Upper lobe of right lung (tissue), 1 donor: ENCODE results near the gene SYT11. TPM values are rescaled to one million over a fixed set of nuclear protein-coding genes. Genes with fewer than 3 reads are reported as not detected.
A peak's percentile ranks its signal among the peaks of the same experiment; 100 is the strongest.
"Not testable (repeated sequence)": the region's sequence is repeated elsewhere in the genome, so short reads cannot be mapped to it uniquely, and the experiment has no call there.

Experiments
- ATAC-seq: fragments of 200-7000 bp; cut with Tn5 transposase; one replicate; pipeline ENCODE4 v1.9.1; 2020; ENCODE audit warnings: mild to moderate bottlenecking, moderate library complexity
- DNase-seq: peaks from one replicate; pipeline ENCODE4 v3.0.0-alpha.2; 2020
- H3K27ac ChIP-seq: fragments of 200-600 bp; one replicate; pipeline ENCODE4 v1.8.0; 2022
- H3K27me3 ChIP-seq: fragments of 200-600 bp; one replicate; pipeline ENCODE4 v1.8.0; 2022; ENCODE audit warnings: mild to moderate bottlenecking
- H3K36me3 ChIP-seq: fragments of 200-600 bp; one replicate; pipeline ENCODE4 v1.8.0; 2022
- H3K4me1 ChIP-seq: fragments of 200-600 bp; one replicate; pipeline ENCODE4 v1.8.0; 2022
- H3K4me3 ChIP-seq: fragments of 200-600 bp; one replicate; pipeline ENCODE4 v1.8.0; 2022; ENCODE audit warnings: mild to moderate bottlenecking
- H3K9me3 ChIP-seq: fragments of 200-600 bp; one replicate; pipeline ENCODE4 v1.8.0; 2022
- CTCF ChIP-seq: fragments of 200-600 bp; IDR thresholded peaks from one replicate; pipeline ENCODE4 v1.8.0; 2022; ENCODE audit warnings: antibody characterized with exemption
- intact Hi-C: fragments of 100-400 bp; cut with DNase I; formaldehyde crosslinking; loops from one replicate; pipeline ENCODE4 v1.11.0; 2022
- total RNA-seq: library from RNA; stranded (reverse); fragmentation: NEBNext Ultra II Directional; extraction: Animal tissue kit (Norgen Biotek cat#: 25700); gene quantifications from one replicate; pipeline ENCODE4 v1.2.1, GENCODE V29; 2021
- donor health status: DM: no; HTN: yes; CAD: no; lungs with severe emphysema.

Gene SYT11
- total RNA-seq, 1 donor from 2014 or later, result 8.9 TPM

- no peak for TF ChIP-seq CTCF
- no peak for ATAC-seq
- intact Hi-C loops, result no loop called here
- H3K36me3 ChIP-seq, result peaks cover 8% of the 10 kb centered on the region
- no peak for DNase-seq
- H3K27me3 ChIP-seq, result no peaks in the 10 kb centered on the region
- H3K4me1 ChIP-seq, result no peaks in the 10 kb centered on the region
- H3K4me3 ChIP-seq, result no peak overlapping the region
- no peaks in the 10 kb centered on the region for H3K9me3 ChIP-seq
- H3K27ac ChIP-seq, result no peak overlapping the region
Observed at GRCh38 chr1:155831279-155831976, 27.9 kb upstream of the SYT11 start.

GRCh38 chr1:155833665-155834295, 25.6 kb upstream of the SYT11 start:
- Histone ChIP-seq H3K27me3 (no peaks in the 10 kb centered on the region), H3K36me3 (no peaks in the 10 kb centered on the region), H3K4me1 (no peaks in the 10 kb centered on the region), H3K4me3 (no peak overlapping the region), H3K27ac (no peak overlapping the region), H3K9me3 (no peaks in the 10 kb centered on the region)
- no peak for TF ChIP-seq CTCF
- ATAC-seq (no peak), DNase-seq (no peak)
- intact Hi-C loops, result no loop called here

DNA sequence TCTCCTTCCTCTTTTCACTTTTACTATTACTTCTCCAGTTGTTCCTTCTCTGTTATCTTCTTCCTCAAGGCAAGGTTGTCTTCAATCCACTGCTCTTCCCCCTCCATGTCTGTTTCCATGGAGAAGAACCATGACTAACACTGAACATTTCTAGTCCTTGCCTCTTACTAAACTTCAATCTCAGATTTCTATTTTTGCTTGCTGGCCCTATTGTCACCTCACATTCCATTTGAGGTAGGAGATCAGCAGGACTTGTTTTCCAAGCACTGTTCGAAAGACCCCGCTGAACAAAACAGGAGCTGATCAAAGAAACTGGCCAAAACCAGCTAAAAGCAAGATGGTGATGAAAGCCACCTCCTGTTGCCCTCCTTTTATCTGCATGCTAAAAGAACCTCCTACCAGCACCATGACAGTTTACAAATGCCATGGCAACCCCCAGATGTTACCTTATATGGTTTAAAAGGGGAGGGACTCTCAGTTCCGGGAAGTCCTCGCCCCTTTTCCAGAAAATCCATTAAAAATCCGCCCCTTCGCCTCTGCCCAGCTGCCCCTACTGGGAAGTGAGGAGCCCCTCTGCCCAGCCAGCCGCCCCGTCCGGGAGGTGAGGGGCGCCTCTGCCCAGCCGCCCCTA, 25.0 kb upstream of the SYT11 start:
- H3K36me3 ChIP-seq, result no peaks in the 10 kb centered on the region
- H3K27me3 ChIP-seq, result no peaks in the 10 kb centered on the region
- H3K4me3 ChIP-seq, result no peak overlapping the region
- intact Hi-C loops, result no loop called here
- H3K27ac ChIP-seq, result no peak overlapping the region
- ATAC-seq (peak; percentile 40), DNase-seq (no peak)
- H3K4me1 ChIP-seq, result no peaks in the 10 kb centered on the region
- TF ChIP-seq CTCF, result no peak
- H3K9me3 ChIP-seq, result no peaks in the 10 kb centered on the region

DNA sequence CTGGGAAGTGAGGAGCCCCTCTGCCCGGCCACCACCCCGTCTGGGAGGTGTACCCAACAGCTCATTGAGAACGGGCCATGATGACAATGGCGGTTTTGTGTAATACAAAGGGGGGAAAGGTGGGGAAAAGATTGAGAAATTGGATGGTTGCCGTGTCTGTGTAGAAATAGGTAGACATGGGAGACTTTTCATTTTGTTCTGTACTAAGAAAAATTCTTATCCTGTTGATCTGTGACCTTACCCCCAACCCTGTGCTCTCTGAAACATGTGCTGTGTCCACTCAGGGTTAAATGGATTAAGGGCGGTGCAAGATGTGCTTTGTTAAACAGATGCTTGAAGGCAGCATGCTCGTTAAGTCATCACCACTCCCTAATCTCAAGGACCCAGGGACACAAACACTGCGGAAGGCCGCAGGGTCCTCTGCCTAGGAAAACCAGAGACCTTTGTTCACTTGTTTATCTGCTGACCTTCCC, 24.4 kb upstream of the SYT11 start:
- H3K4me3 ChIP-seq, H3K27ac ChIP-seq, H3K27me3 ChIP-seq, intact Hi-C loops, H3K4me1 ChIP-seq, H3K9me3 ChIP-seq, H3K36me3 ChIP-seq, DNase-seq, ATAC-seq: not testable (repeated sequence)

DNA sequence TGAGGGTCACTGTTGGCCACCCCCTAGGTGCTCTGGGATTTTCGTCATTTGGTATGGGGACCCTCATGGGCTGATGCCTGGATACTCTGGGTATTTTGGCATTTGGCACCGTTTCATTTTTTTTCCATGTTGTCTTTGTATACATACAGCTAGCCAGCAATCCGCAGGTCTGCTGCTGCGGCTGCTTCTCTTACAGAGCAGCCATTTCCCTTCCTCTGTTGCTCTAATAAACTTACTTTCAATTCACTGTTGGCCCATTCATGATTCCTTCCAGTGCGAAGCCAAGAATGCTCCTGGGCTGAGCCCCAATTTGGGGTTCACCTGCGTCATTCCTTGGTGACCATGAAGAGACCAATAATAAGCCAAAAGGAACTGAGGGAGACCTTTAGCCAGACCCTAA, 23.8 kb upstream of the SYT11 start:
- intact Hi-C loops, result no loop called here
- no peaks in the 10 kb centered on the region for H3K36me3 ChIP-seq
- no peak overlapping the region for H3K4me3 ChIP-seq
- H3K27ac ChIP-seq, result no peak overlapping the region
- no peaks in the 10 kb centered on the region for H3K4me1 ChIP-seq
- no peaks in the 10 kb centered on the region for H3K27me3 ChIP-seq
- no peak for ATAC-seq
- TF ChIP-seq CTCF, result no peak
- no peaks in the 10 kb centered on the region for H3K9me3 ChIP-seq
- DNase-seq, result no peak

- no peak for ATAC-seq
Observed at GRCh38 chr1:155840386-155840785, 19.0 kb upstream of the SYT11 start.

More at GRCh38 chr1:155840386-155840785, 19.0 kb upstream of the SYT11 start:
- peaks cover 10% of the 10 kb centered on the region for H3K36me3 ChIP-seq
- no peak for DNase-seq
- no peak overlapping the region for H3K4me3 ChIP-seq
- H3K9me3 ChIP-seq, result no peaks in the 10 kb centered on the region
- TF ChIP-seq CTCF, result no peak
- H3K4me1 ChIP-seq, result peaks cover 4% of the 10 kb centered on the region
- H3K27me3 ChIP-seq, result no peaks in the 10 kb centered on the region
- intact Hi-C loops, result no loop called here
- H3K27ac ChIP-seq, result no peak overlapping the region
